Chondrocyte (in vitro differentiated cells): Measurements from ENCODE around the gene GRIP2. TPM values are rescaled to one million over a fixed set of nuclear protein-coding genes. Genes with fewer than 3 reads are reported as not detected.

Experiments
- DNase-seq: peaks from one replicate; pipeline ENCODE4 v3.0.0; 2021; ENCODE audit warnings: mixed read lengths, low spot score
- H3K27ac Mint-ChIP-seq: one replicate; pipeline ENCODE4 v1.8.0; 2021; ENCODE audit warnings: mild to moderate bottlenecking, moderate library complexity, mixed read lengths; ENCODE audit not compliant: unreplicated experiment
- H3K27me3 Mint-ChIP-seq: 2 replicates; pipeline ENCODE4 v1.8.0; 2021; ENCODE audit warnings: low read depth, mixed read lengths
- H3K36me3 Mint-ChIP-seq: 2 replicates; pipeline ENCODE4 v1.8.0; 2021; ENCODE audit warnings: low read depth, mixed read lengths
- H3K4me1 Mint-ChIP-seq: 2 replicates; pipeline ENCODE4 v1.8.0; 2021; ENCODE audit warnings: low read depth, mild to moderate bottlenecking, mixed read lengths
- H3K4me3 Mint-ChIP-seq: one replicate; pipeline ENCODE4 v1.8.0; 2021; ENCODE audit warnings: mild to moderate bottlenecking, moderate library complexity, mixed read lengths; ENCODE audit not compliant: unreplicated experiment
- H3K9me3 Mint-ChIP-seq: 2 replicates; pipeline ENCODE4 v1.8.0; 2021; ENCODE audit warnings: low read depth, mixed read lengths
- total RNA-seq: library from RNA; stranded (reverse); gene quantifications from 3 replicates; pipeline ENCODE4 v1.2.1, GENCODE V29; 2021
- TF ChIP-seq, protein P1 (sequence below): fragments of 200-600 bp; sonication (generic); IDR thresholded peaks from 2 replicates; pipeline ENCODE4 v1.5.0; 2021; ENCODE audit warnings: antibody characterized with exemption, mild to moderate bottlenecking, moderate library complexity

The GRIP2 gene
- total RNA-seq, 1 donor from 2014 or later, result 0.20 TPM

DNA sequence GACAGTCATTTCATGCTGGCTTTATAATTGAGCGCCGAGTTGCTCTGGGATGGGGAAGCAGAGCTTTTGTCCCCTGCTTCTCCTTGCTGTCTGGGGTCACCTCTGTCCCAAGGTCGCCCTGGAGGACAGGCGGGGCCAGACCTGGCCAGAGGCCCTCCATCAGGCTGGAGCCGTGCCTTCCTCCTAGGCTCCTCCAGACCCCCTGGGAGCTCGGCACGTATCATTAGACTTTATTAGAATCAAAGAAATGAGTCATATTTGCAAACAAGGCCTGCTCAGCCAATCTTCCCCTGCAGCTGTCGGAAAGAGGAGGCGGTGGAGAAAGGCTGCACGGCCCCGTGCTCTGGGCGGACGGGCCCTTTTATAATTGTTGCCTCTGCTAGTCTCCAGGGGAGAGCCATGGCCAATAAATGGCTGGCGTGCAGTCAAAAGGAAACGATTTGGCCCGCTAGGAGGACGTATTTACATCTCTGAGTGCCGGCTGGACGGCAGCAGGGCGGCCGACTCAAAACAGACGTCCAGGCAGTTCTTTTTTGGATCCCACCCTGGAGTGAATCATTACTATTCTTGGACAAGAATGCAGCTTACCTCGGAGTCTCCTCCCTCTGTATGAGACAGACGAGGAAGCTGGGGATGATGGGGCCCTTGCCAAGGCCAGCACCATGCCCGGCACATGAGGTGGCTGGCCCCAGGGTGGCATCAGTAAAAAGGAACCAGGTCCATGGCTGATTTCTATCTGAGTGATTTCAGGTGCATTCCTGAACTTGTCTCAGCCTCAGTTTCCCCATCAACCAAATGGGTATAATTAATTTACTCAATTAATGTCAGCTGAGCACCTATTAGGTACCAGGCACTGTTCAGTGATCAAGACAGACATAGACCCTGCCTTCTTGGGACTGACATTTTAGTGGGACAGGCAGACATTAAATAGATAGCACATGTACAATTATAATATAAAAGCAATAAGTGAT, 87.1 kb downstream of the GRIP2 start:
- peaks cover 3% of the 10 kb centered on the region for H3K9me3 Mint-ChIP-seq
- H3K4me3 Mint-ChIP-seq, result no peak overlapping the region
- peaks cover 47% of the 10 kb centered on the region for H3K4me1 Mint-ChIP-seq
- DNase-seq, result no peak
- peak overlapping the region; percentile 95 for H3K27ac Mint-ChIP-seq
- H3K36me3 Mint-ChIP-seq, result peaks cover 26% of the 10 kb centered on the region
- H3K27me3 Mint-ChIP-seq, result no peaks in the 10 kb centered on the region
- TF ChIP-seq, protein P1, sequence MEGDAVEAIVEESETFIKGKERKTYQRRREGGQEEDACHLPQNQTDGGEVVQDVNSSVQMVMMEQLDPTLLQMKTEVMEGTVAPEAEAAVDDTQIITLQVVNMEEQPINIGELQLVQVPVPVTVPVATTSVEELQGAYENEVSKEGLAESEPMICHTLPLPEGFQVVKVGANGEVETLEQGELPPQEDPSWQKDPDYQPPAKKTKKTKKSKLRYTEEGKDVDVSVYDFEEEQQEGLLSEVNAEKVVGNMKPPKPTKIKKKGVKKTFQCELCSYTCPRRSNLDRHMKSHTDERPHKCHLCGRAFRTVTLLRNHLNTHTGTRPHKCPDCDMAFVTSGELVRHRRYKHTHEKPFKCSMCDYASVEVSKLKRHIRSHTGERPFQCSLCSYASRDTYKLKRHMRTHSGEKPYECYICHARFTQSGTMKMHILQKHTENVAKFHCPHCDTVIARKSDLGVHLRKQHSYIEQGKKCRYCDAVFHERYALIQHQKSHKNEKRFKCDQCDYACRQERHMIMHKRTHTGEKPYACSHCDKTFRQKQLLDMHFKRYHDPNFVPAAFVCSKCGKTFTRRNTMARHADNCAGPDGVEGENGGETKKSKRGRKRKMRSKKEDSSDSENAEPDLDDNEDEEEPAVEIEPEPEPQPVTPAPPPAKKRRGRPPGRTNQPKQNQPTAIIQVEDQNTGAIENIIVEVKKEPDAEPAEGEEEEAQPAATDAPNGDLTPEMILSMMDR, result peak; percentile 59

DNA sequence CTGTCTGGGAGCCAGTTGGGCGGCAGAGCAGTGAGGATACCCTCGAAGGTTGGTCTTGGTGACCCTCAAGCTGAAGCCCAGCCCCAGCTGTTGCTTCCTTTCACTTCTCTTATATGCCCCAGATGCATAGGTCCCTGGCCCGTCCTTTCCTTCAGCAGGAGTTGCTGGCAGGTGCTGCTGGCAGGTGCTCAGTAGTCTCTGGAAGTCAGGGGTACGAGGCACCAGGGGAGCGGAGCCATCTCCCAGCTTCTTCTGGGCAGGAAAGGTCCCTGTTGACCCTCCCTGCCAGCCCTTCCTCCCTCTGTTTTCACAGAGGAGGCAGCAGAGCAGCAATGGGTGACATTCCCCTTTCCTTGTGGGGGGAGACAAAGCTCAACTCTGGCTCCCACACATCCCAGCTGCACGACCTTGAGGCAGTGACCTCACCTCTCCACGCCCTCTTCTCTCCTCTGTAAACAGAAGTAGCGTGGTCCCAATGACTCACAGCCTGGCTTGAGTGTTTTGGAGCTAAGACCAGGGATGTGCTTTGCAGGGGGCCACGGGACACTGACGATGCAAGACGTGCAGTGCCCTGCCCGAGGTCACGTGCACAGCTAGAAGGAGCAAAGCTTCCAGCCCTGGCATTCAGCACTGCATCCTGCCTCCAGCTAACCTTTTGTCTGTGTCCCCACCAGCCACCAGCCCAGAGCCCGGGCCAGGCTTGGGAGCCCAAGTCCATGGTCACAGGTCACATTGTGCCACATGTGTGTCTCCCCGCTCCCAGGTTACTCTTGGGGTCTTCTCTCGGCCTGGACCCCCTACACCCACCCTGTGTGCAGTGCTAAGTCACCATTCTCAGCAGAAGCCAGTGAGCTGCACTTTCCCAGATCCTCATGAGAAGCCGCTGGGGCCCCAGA, 88.0 kb downstream of the GRIP2 start:
- H3K9me3 Mint-ChIP-seq, result peaks cover 3% of the 10 kb centered on the region
- H3K36me3 Mint-ChIP-seq, result peaks cover 35% of the 10 kb centered on the region
- TF ChIP-seq, protein P1, result no peak
- DNase-seq, result no peak
- H3K27ac Mint-ChIP-seq, result peak overlapping the region; percentile 95
- peaks cover 45% of the 10 kb centered on the region for H3K4me1 Mint-ChIP-seq
- no peaks in the 10 kb centered on the region for H3K27me3 Mint-ChIP-seq
- no peak overlapping the region for H3K4me3 Mint-ChIP-seq

DNA sequence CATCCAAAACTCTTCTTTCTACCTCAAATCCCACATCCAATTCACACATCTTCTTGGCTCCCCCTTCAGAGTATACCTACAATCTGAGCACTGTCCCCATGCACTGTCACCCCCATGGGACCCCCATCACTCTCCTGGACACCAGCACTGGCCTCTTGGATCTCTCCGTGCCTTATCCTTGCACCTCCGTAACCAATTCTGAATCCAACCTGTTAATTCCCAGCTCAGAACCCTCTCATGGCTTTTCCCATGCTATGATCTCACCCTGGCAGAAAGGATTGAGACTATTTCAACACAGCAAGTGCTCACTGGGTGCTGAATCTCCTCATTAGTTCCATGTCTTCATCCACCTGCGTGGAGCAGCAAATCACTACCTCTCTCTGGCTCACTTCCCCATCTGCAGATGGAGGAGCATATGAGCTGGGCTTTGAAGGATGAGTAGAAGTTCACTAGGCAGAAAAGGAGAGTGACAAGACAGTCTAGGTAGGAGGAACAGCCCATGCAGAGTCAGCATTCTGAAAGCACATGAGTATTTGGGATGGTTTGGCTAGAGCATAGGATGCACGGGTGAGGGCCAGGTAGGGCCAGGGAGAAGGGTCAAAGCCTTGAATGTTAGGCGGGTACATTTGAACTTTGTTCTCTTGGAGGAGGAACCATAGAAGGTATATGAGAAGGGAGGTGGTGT, 89.1 kb downstream of the GRIP2 start:
- H3K4me1 Mint-ChIP-seq, result peaks cover 45% of the 10 kb centered on the region
- TF ChIP-seq, protein P1, result no peak

DNA sequence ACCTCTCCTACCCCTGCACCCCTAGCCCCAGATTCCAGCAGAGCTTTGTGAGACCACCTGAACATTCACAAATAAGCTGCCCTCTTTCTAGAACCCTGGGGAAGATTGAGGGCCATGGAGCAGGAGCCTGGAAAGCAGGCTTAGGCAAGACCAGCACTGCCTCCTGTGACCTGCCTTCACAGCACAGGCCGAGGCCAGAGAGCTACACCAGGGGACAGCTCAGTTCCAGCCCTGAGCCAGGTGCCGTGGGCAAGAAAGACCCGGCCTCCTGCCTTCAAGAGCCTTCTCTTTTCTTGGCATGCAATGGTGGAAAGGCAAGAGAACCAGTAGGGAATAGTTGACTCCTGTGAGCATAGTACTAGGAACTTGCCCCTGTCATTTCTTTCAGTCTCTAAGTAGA, 89.6 kb downstream of the GRIP2 start:
- Mint-ChIP-seq H3K27me3 (no peaks in the 10 kb centered on the region), H3K36me3 (peaks cover 46% of the 10 kb centered on the region), H3K27ac (no peak overlapping the region), H3K4me3 (no peak overlapping the region), H3K4me1 (peaks cover 45% of the 10 kb centered on the region), H3K9me3 (peaks cover 3% of the 10 kb centered on the region)
- TF ChIP-seq, protein P1, result no peak
- DNase-seq, result no peak

More for the DNA sequence above, 89.1 kb downstream of the GRIP2 start:
- H3K36me3 Mint-ChIP-seq, result peaks cover 42% of the 10 kb centered on the region
- no peaks in the 10 kb centered on the region for H3K27me3 Mint-ChIP-seq
- H3K27ac Mint-ChIP-seq, result no peak overlapping the region
- H3K9me3 Mint-ChIP-seq, result peaks cover 3% of the 10 kb centered on the region
- no peak overlapping the region for H3K4me3 Mint-ChIP-seq
- DNase-seq, result no peak
